ENCODE data around the gene SLC20A1.
"Not testable (repeated sequence)": the region's sequence is repeated elsewhere in the genome, so short reads cannot be mapped to it uniquely, and the experiment has no call there.

SLC20A1 gene

DNA sequence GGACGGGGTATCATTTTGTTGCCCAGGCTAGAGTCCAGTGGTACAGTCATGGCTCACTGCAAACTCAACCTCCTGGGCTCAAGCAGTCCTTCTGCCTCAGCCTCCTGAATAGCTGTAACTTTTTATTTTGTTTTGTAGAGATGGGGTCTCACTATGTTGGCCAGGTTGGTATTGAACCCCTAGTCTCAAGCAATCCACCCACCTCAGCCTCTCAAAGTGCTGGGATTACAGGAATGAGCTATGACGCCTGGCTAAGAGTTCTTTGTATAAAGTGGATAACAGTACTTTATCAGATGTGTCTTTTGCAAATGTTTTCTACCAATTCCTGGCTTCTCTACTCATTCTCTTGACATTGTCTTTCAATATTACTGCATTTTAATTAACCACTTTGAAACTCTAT is 57.9 kb downstream of the SLC20A1 start:
- H3K9me2 ChIP-seq (ENCODE audit: low read depth, low read length) = no peaks in the 10 kb centered on the region
- H3K27me3 ChIP-seq (ENCODE audit: insufficient read depth, low read length) = no peaks in the 10 kb centered on the region
- H3K36me3 ChIP-seq (ENCODE audit: insufficient read depth, low read length) = no peaks in the 10 kb centered on the region
- H3F3A ChIP-seq (ENCODE audit: insufficient read depth, low read length) = no peaks in the 10 kb centered on the region
- TF ChIP-seq EZH2 (IDR thresholded peaks at IDR 0.05; ENCODE audit: borderline replicate concordance, low read length) = no peak
- TF ChIP-seq, protein P1, sequence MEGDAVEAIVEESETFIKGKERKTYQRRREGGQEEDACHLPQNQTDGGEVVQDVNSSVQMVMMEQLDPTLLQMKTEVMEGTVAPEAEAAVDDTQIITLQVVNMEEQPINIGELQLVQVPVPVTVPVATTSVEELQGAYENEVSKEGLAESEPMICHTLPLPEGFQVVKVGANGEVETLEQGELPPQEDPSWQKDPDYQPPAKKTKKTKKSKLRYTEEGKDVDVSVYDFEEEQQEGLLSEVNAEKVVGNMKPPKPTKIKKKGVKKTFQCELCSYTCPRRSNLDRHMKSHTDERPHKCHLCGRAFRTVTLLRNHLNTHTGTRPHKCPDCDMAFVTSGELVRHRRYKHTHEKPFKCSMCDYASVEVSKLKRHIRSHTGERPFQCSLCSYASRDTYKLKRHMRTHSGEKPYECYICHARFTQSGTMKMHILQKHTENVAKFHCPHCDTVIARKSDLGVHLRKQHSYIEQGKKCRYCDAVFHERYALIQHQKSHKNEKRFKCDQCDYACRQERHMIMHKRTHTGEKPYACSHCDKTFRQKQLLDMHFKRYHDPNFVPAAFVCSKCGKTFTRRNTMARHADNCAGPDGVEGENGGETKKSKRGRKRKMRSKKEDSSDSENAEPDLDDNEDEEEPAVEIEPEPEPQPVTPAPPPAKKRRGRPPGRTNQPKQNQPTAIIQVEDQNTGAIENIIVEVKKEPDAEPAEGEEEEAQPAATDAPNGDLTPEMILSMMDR (IDR thresholded peaks at IDR 0.05; ENCODE audit: low read length) = no peak
- H3K79me2 ChIP-seq (ENCODE audit: insufficient read depth, low read length) = no peaks in the 10 kb centered on the region
- no peaks in the 10 kb centered on the region for H4K20me1 ChIP-seq (ENCODE audit: insufficient read depth, low read length)
- H3K4me3 ChIP-seq (ENCODE audit: low read depth, low read length, poor library complexity, severe bottlenecking) = no peak overlapping the region
- no peak overlapping the region for H2AFZ ChIP-seq (ENCODE audit: low read length)
- H3K4me2 ChIP-seq (ENCODE audit: low read length) = no peak overlapping the region
- H3K9me3 ChIP-seq (ENCODE audit: low read length) = no peaks in the 10 kb centered on the region
- no peak overlapping the region for H3K9ac ChIP-seq (ENCODE audit: low read length)
- peaks cover 7% of the 10 kb centered on the region for H3K4me1 ChIP-seq (ENCODE audit: insufficient read depth, low read length, severe bottlenecking)
- no peak overlapping the region for H3K27ac ChIP-seq (ENCODE audit: low read depth, low read length, poor library complexity, severe bottlenecking)

DNA sequence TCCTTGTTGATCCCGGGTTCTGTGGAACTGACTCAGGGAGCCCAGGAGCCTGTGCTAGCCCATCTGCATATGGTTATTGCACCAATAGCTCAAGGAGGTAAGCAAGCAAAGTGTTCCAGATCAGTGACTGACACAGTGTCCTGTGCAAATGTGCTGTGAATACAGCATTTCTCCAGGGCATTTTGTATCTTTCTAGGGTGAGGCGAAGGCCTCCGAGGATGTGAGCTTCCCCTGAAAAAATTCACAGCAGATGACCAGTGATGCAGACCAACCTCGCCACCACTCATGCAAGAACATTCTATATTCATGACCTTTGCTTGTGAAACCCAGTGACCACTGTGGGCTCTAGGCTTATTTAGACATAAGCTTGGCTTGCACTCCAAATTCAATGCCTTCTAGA is 59.8 kb downstream of the SLC20A1 start:
- H3K9ac ChIP-seq (ENCODE audit: low read length) = no peak overlapping the region
- H3K4me2 ChIP-seq (ENCODE audit: low read length) = no peak overlapping the region
- no peaks in the 10 kb centered on the region for H3K79me2 ChIP-seq (ENCODE audit: insufficient read depth, low read length)
- no peak overlapping the region for H2AFZ ChIP-seq (ENCODE audit: low read length)
- no peaks in the 10 kb centered on the region for H3K36me3 ChIP-seq (ENCODE audit: insufficient read depth, low read length)
- H3K4me3 ChIP-seq (ENCODE audit: low read depth, low read length, poor library complexity, severe bottlenecking) = no peak overlapping the region
- no peaks in the 10 kb centered on the region for H4K20me1 ChIP-seq (ENCODE audit: insufficient read depth, low read length)
- H3K9me3 ChIP-seq (ENCODE audit: low read length) = no peaks in the 10 kb centered on the region
- peaks cover 7% of the 10 kb centered on the region for H3K4me1 ChIP-seq (ENCODE audit: insufficient read depth, low read length, severe bottlenecking)
- H3K9me2 ChIP-seq (ENCODE audit: low read depth, low read length) = no peaks in the 10 kb centered on the region
- H3K27ac ChIP-seq (ENCODE audit: low read depth, low read length, poor library complexity, severe bottlenecking) = no peak overlapping the region
- peaks cover 4% of the 10 kb centered on the region; the same call in 1 of the 2 replicates for H3K27me3 ChIP-seq (ENCODE audit: insufficient read depth, low read length)
- no peak for TF ChIP-seq EZH2 (IDR thresholded peaks at IDR 0.05; ENCODE audit: borderline replicate concordance, low read length)
- TF ChIP-seq, protein P1 (IDR thresholded peaks at IDR 0.05; ENCODE audit: low read length) = no peak
- no peaks in the 10 kb centered on the region for H3F3A ChIP-seq (ENCODE audit: insufficient read depth, low read length)

DNA sequence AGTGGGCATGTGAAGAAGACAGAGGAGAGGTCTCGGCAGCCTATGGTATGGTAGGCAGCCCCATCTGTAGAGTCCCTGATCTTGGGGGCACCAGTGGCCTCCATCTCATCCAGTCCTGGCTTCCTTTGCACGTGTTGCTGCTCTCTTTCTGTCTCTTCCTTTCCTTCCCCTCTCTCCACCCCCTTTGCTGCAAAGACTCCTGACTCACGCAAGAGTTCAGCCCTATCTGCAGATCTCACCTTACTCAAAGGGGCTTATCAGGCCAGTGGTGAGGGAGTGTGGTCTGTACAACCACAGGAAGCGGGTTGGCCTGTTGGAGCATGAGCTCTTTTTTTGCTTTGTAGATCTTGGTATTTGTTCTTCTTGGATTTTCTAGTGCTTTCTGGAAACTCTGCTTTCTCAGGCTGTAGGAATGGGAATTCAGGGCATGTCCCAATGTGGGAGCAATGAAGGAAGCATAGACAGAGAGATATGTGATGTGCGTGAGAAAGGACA is 60.5 kb downstream of the SLC20A1 start:
- H3K9me2 ChIP-seq (ENCODE audit: low read depth, low read length) = no peaks in the 10 kb centered on the region
- H3F3A ChIP-seq (ENCODE audit: insufficient read depth, low read length) = no peaks in the 10 kb centered on the region
- no peak overlapping the region for H3K4me2 ChIP-seq (ENCODE audit: low read length)
- H3K4me3 ChIP-seq (ENCODE audit: low read depth, low read length, poor library complexity, severe bottlenecking) = no peak overlapping the region
- H2AFZ ChIP-seq (ENCODE audit: low read length) = no peak overlapping the region
- H3K4me1 ChIP-seq (ENCODE audit: insufficient read depth, low read length, severe bottlenecking) = peaks cover 7% of the 10 kb centered on the region
- no peak overlapping the region for H3K27ac ChIP-seq (ENCODE audit: low read depth, low read length, poor library complexity, severe bottlenecking)
- H3K79me2 ChIP-seq (ENCODE audit: insufficient read depth, low read length) = no peaks in the 10 kb centered on the region
- no peak overlapping the region for H3K9ac ChIP-seq (ENCODE audit: low read length)
- TF ChIP-seq, protein P1 (IDR thresholded peaks at IDR 0.05; ENCODE audit: low read length) = no peak
- no peak for TF ChIP-seq EZH2 (IDR thresholded peaks at IDR 0.05; ENCODE audit: borderline replicate concordance, low read length)
- peaks cover 4% of the 10 kb centered on the region; the same call in 1 of the 2 replicates for H3K27me3 ChIP-seq (ENCODE audit: insufficient read depth, low read length)
- H4K20me1 ChIP-seq (ENCODE audit: insufficient read depth, low read length) = no peaks in the 10 kb centered on the region
- no peaks in the 10 kb centered on the region for H3K9me3 ChIP-seq (ENCODE audit: low read length)
- H3K36me3 ChIP-seq (ENCODE audit: insufficient read depth, low read length) = no peaks in the 10 kb centered on the region

DNA sequence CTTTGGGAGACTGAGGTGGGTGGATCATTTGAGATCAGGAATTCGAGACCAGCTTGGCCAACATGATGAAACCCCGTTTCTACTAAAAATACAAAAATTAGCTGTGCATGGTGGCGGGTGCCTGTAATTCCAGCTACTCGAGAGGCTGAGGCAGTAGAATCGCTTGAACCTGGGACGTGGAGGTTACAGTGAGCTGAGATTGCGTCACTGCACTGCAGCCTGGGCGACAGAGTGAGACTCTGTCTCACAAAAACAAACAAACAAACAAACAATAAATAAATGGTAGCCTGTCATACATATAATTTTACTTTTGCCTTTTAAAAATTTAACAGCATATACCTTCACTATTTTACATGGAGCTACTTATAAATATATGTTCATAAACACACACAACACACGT is 61.2 kb downstream of the SLC20A1 start:
- not testable (repeated sequence) for H3K9ac ChIP-seq (ENCODE audit: low read length); H4K20me1 ChIP-seq (ENCODE audit: insufficient read depth, low read length); H3K4me2 ChIP-seq (ENCODE audit: low read length); H3K4me1 ChIP-seq (ENCODE audit: insufficient read depth, low read length, severe bottlenecking); H3K9me2 ChIP-seq (ENCODE audit: low read depth, low read length); H2AFZ ChIP-seq (ENCODE audit: low read length); H3K4me3 ChIP-seq (ENCODE audit: low read depth, low read length, poor library complexity, severe bottlenecking); H3F3A ChIP-seq (ENCODE audit: insufficient read depth, low read length); H3K9me3 ChIP-seq (ENCODE audit: low read length); H3K79me2 ChIP-seq (ENCODE audit: insufficient read depth, low read length); H3K27me3 ChIP-seq (ENCODE audit: insufficient read depth, low read length); H3K36me3 ChIP-seq (ENCODE audit: insufficient read depth, low read length); H3K27ac ChIP-seq (ENCODE audit: low read depth, low read length, poor library complexity, severe bottlenecking)

All from OCI-LY1 (cell line).